SK-N-SH (cell line): ENCODE results near the gene MRGPRG. TPM values are rescaled to one million over a fixed set of nuclear protein-coding genes. Genes with fewer than 3 reads are reported as not detected.

Source experiments
- CTCF ChIA-PET: fragments of 300-600, 350-600 bp; formaldehyde crosslinking; extraction: SDS; loops from one replicate; lab custom pipeline; 2021; lab: Yijun Ruan, JAX
- POLR2A ChIA-PET: fragments of 350-600 bp; sonication (Branson Sonifier 250); formaldehyde crosslinking; extraction: SDS; loops from one replicate; lab custom pipeline; 2020; ENCODE audit warnings: antibody characterized with exemption, inconsistent platforms; lab: Yijun Ruan, JAX
- DNase-seq: peaks from one replicate; pipeline ENCODE4 v3.0.0; 2012
- H2AFZ ChIP-seq: fragments of 200-600 bp; sonication (generic); 2 replicates; pipeline ENCODE4 v1.8.1; 2016; ENCODE audit warnings: antibody characterized with exemption, mild to moderate bottlenecking, low read depth
- H3F3A ChIP-seq: fragments of 200-600 bp; sonication (generic); replicated peaks from 2 replicates; pipeline ENCODE3; 2016; ENCODE audit warnings: antibody characterized with exemption, mild to moderate bottlenecking; ENCODE audit not compliant: insufficient read depth
- H3K27ac ChIP-seq, 2 experiments: fragments of 200-500 bp in 1 of 2; fragments of 200-600 bp in 1 of 2; sonication (Bioruptor generic) in 1 of 2; sonication (generic), shearing (Covaris generic) in 1 of 2; 2 replicates each; pipeline versions ENCODE4 v1.5.1 to v1.6.1; 2014 to 2016; ENCODE audit warnings: low read depth in 2 of 2, inconsistent platforms in 1 of 2, low read length in 1 of 2, mild to moderate bottlenecking in 1 of 2, mixed read lengths in 1 of 2
- H3K27me3 ChIP-seq: fragments of 200-600 bp; sonication (generic), shearing (Covaris generic); 2 replicates; pipeline ENCODE4 v1.6.1; 2016; ENCODE audit warnings: mixed run types; ENCODE audit not compliant: insufficient read depth
- H3K36me3 ChIP-seq, 2 experiments: fragments of 200-500 bp in 1 of 2; fragments of 200-600 bp in 1 of 2; sonication (Bioruptor generic) in 1 of 2; sonication (generic) in 1 of 2; replicated peaks in 1 of 2; 2 replicates each; pipeline versions ENCODE3 to v1.5.1; 2014 to 2016; ENCODE audit warnings: low read length in 1 of 2, mild to moderate bottlenecking in 1 of 2; ENCODE audit not compliant: insufficient read depth in 2 of 2, control insufficient read depth in 1 of 2
- H3K4me1 ChIP-seq, 2 experiments: fragments of 200-500 bp in 1 of 2; fragments of 200-600 bp in 1 of 2; sonication (Bioruptor generic) in 1 of 2; sonication (generic), shearing (Covaris generic) in 1 of 2; 2 replicates each; pipeline versions ENCODE4 v1.5.1 to v1.6.1; 2014 to 2016; ENCODE audit warnings: low read depth in 1 of 2, low read length in 1 of 2, mixed run types in 1 of 2; ENCODE audit not compliant: insufficient read depth in 2 of 2, control insufficient read depth in 1 of 2
- H3K4me2 ChIP-seq: fragments of 200-600 bp; sonication (generic), shearing (Covaris generic); 2 replicates; pipeline ENCODE4 v1.6.1; 2017; ENCODE audit warnings: mixed run types
- H3K4me3 ChIP-seq, 2 experiments: fragments of 200-500 bp in 1 of 2; fragments of 200-600 bp in 1 of 2; sonication (Bioruptor generic) in 1 of 2; sonication (generic), shearing (Covaris generic) in 1 of 2; 2 replicates each; pipeline versions ENCODE4 v1.5.1 to v1.8.1; 2014 to 2016; ENCODE audit warnings: low read depth in 2 of 2, inconsistent platforms in 1 of 2, low read length in 1 of 2, mild to moderate bottlenecking in 1 of 2, mixed read lengths in 1 of 2, moderate library complexity in 1 of 2
- H3K79me2 ChIP-seq: fragments of 200-600 bp; sonication (generic); 2 replicates; pipeline ENCODE4 v1.8.1; 2017; ENCODE audit warnings: mild to moderate bottlenecking; ENCODE audit not compliant: insufficient read depth
- H3K9ac ChIP-seq: fragments of 200-600 bp; sonication (generic); 2 replicates; pipeline ENCODE4 v1.6.1; 2017; ENCODE audit warnings: mixed run types
- H3K9me2 ChIP-seq: fragments of 200-600 bp; sonication (generic); 2 replicates; pipeline ENCODE4 v1.6.1; 2017; ENCODE audit warnings: mixed run types
- H3K9me3 ChIP-seq: fragments of 200-600 bp; sonication (generic); 2 replicates; pipeline ENCODE4 v1.6.1; 2017; ENCODE audit warnings: mixed run types, mild to moderate bottlenecking, moderate library complexity
- H4K20me1 ChIP-seq: fragments of 200-600 bp; sonication (generic); 2 replicates; pipeline ENCODE4 v1.6.1; 2017; ENCODE audit warnings: mild to moderate bottlenecking, mixed run types; ENCODE audit not compliant: insufficient read depth
- EP300 ChIP-seq, 2 experiments: IDR thresholded peaks; 2 replicates each; pipeline versions ENCODE4 v1.4.0 to v1.6.1; 2012; ENCODE audit warnings: borderline replicate concordance in 1 of 2, low read depth in 1 of 2, low read length in 1 of 2
- FOSL2 ChIP-seq: IDR thresholded peaks from 2 replicates; pipeline ENCODE4 v1.4.0; 2012; ENCODE audit warnings: low read depth, mild to moderate bottlenecking, moderate library complexity, borderline replicate concordance
- FOXJ3 ChIP-seq: sonication (generic); formaldehyde crosslinking; IDR thresholded peaks from 2 replicates; pipeline ENCODE4 v1.5.1; 2020; ENCODE audit warnings: mild to moderate bottlenecking, missing genetic modification reagents
- GATA2 ChIP-seq: sonication (generic); formaldehyde crosslinking; IDR thresholded peaks from 2 replicates; pipeline ENCODE4 v1.5.0; 2020; ENCODE audit warnings: mild to moderate bottlenecking, missing genetic modification reagents
- JUND ChIP-seq: IDR thresholded peaks from 2 replicates; pipeline ENCODE4 v1.4.0; 2012
- MAX ChIP-seq: IDR thresholded peaks from 2 replicates; pipeline ENCODE4 v1.4.0; 2012; ENCODE audit warnings: low read depth
- NFIC ChIP-seq: IDR thresholded peaks from 2 replicates; pipeline ENCODE4 v1.4.0; 2012; ENCODE audit warnings: borderline replicate concordance
- RFX5 ChIP-seq: IDR thresholded peaks from 2 replicates; pipeline ENCODE4 v1.6.1; 2012; ENCODE audit warnings: mild to moderate bottlenecking, improper control_type of control experiment, low read length
- SIN3A ChIP-seq: IDR thresholded peaks from 2 replicates; pipeline ENCODE4 v1.6.1; 2012; ENCODE audit warnings: low read depth, mild to moderate bottlenecking, low read length, moderate library complexity, borderline replicate concordance
- USF2 ChIP-seq: fragments of 150-350 bp; IDR thresholded peaks from 2 replicates; pipeline ENCODE4 v1.6.1; 2017; ENCODE audit warnings: antibody characterized with exemption, low read length, low read depth, borderline replicate concordance
- YY1 ChIP-seq: IDR thresholded peaks from 2 replicates; pipeline ENCODE4 v1.4.0; 2012; ENCODE audit warnings: low read depth, mild to moderate bottlenecking
- WGBS: methylation state at CpG from one replicate; pipeline ENCODE4 v1.1.6; 2017; ENCODE audit warnings: low lambda C conversion rate; 5-methylcytosine and 5-hydroxymethylcytosine counted together
- polyA plus RNA-seq, 3 experiments: library from polyadenylated mRNA; depleted of rRNA; stranded (reverse); fragments of >200 nt; gene quantifications; 2 replicates each; pipeline ENCODE4 v1.2.3, GENCODE V29; 2012
- TF ChIP-seq, protein P1 (sequence below): IDR thresholded peaks from 2 replicates; pipeline ENCODE4 v1.4.0; 2012; ENCODE audit warnings: low read depth, borderline replicate concordance

Gene MRGPRG
- polyA plus RNA-seq, 1 of the 3 experiments (the other 2 are of a cell fraction), result not detected

DNA sequence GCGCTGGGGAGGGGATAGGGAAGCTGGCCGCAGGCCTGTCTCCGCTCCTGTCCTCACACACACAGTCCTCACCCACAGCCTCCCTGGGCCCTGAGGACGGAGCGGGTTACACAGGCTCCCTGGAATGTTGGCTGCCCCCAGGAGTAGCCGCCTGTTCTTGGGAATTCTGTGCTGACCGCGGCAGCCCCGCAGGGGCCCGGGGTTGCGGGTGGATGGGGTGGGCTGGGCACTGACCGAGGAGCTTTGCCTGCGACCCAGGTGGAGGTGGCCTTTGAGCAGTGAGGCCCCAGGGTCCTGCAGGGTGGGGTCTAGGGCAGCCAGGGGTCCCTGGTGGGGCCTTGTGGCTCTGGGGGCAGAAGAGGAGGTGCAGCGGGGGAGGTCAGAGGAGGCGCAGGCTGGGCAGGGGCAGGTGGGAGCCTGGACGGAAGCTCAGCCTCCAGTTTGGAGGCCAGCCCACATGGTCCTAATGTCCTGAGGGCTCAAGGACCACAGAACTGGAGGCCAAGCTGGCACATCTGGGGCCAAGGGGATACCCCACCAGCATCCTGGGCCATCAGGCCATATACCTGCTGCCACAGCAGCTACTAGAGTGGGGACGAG lies 6.6 kb upstream of the MRGPRG start (continued):
- no peak for TF ChIP-seq MAX
- TF ChIP-seq FOXJ3 (CRISPR knock-in tag), result no peak
- TF ChIP-seq FOSL2, result no peak
- TF ChIP-seq JUND, result no peak
- no peak for TF ChIP-seq GATA2 (CRISPR knock-in tag)
- TF ChIP-seq RFX5, result no peak
- TF ChIP-seq, protein P1, sequence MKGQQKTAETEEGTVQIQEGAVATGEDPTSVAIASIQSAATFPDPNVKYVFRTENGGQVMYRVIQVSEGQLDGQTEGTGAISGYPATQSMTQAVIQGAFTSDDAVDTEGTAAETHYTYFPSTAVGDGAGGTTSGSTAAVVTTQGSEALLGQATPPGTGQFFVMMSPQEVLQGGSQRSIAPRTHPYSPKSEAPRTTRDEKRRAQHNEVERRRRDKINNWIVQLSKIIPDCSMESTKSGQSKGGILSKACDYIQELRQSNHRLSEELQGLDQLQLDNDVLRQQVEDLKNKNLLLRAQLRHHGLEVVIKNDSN, result no peak

- TF ChIP-seq EP300 (IDR thresholded peaks at IDR 0.05; ENCODE audit: borderline replicate concordance in 1 of 2, low read depth in 1 of 2, low read length in 1 of 2), result no peak
- TF ChIP-seq NFIC, result no peak
- no peak for TF ChIP-seq YY1
- TF ChIP-seq SIN3A, result no peak
- TF ChIP-seq, protein P1, result no peak
- TF ChIP-seq USF2, result no peak
- WGBS, result 54% methylated on average over 8 of the region's 21 CpGs
- H2AFZ ChIP-seq, result no peak overlapping the region
- DNase-seq, result peak; percentile 66
- H3K36me3 ChIP-seq, result no peaks in the 10 kb centered on the region
- no peak overlapping the region for H3K27ac ChIP-seq
- no peaks in the 10 kb centered on the region for H3K9me3 ChIP-seq
- no peak overlapping the region for H3K4me3 ChIP-seq
- no peaks in the 10 kb centered on the region for H4K20me1 ChIP-seq
- H3K9me2 ChIP-seq, result no peaks in the 10 kb centered on the region
- no peaks in the 10 kb centered on the region for H3K79me2 ChIP-seq
- no peak overlapping the region for H3K9ac ChIP-seq
- H3K4me1 ChIP-seq, result no peaks in the 10 kb centered on the region; a peak in 1 of 4 replicates
- H3K27me3 ChIP-seq, result no peaks in the 10 kb centered on the region
- ChIA-PET CTCF (interaction anchor here (0.6 to 2.9 kb wide), 6 partner anchors 8 to 188 kb away, joined by 3 to 18 read pairs (median 4); no protein-coding TSS in a partner anchor), POLR2A (no interaction called here)
- no peak overlapping the region for H3K4me2 ChIP-seq
- no peaks in the 10 kb centered on the region for H3F3A ChIP-seq
These were observed 5.9 kb upstream of the MRGPRG start for GRCh38 chr11:3224401-3225057.
